ENCODE results near the gene TOMM6.

The TOMM6 gene

DNA sequence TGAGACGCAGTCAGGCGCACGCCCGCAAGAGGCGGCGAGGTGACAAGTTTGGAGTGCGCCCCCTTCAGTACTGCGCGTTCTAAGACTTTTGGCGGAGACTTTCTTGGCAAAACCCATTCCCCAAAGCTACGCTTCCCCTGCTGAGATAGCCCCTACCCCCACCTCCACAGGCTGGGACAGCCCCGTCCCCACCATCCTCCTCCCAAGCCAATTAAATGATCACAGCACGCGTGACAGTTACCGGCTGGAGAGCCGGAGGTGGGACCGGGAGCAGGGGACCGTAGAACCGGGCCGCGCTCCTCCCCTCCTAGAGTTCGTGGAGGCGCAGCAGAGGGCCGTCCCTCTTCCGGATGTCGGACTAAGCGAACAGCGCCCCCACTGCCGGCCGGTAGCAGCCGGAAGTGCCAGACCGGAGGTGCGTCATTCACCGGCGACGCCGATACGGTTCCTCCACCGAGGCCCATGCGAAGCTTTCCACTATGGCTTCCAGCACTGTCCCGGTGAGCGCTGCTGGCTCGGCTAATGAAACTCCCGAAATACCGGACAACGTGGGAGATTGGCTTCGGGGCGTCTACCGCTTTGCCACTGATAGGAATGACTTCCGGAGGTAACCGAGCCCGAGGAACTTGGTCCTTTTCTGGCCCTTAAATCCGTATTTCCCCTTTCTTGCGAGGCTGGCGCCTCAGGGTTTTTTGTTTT is at the start of gene TOMM6:
TSS of gene TOMM6 (plus strand) at position 476 of the 699 bp plus-strand sequence. CDS start at position 480, 4 bp downstream.
- peak; percentile 89 to 93 for DNase-seq (ENCODE audit: low read depth in 1 of 2, low spot score in 1 of 2)

DNA sequence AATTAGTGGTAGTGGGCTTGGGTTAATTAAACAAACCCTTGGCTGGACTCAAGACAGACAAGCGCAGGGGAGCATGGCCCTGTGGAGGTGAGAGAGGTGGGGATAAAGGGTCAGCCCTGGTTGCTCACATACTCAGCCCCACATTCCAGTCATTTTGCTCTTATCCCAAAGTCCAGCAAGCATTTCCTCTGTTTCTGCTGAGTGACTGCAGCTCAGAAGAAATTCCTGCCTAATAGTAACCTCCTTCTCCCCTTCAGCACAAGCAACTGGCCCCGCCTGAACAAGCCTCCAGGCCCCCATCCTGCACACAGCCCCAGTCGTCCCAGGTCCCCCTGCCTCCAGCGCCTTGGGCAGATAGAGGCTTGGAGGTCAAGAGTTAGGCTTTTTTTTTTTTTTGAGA is 48.5 kb upstream of the TOMM6 start:
- DNase-seq (ENCODE audit: low read depth in 1 of 2, low spot score in 1 of 2), result no peak

DNA sequence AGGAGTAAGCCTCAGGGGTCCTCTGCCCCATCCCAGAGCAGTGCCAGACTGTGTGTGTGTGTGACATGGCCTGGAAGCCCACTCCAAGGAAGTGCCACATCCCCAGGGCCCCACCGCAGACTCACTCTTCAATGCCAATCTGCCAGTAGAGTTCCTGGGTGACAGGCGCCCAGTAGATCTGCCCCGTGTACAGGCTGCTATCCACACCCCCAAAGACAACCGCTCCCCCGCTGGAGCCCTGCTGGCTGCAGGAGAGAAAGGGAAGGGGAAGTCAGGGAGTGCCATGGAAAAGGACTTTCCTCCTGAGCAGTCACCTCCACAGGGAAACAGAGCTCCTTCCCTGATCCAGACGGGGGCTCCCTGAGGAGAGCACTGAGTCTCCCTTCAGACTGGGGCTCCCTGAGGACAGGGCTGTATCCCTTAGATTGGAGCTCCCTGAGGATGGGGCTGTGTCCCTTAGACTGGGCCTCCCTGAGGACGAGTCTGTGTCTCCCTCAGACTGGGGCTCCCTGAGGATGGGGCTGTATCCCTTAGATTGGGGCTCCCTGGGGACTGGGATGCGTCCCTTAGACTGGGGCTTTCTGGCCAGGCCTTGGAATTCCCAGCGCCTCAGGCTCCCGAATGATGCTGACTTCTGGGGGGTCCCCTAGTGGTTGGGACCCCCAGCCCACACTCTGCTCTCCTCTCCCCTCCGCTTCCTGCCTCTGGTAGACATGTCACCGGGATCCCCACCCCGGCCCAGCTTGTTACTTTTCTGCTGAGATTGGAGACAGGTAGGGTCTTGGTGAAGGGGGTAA is 46.9 kb upstream of the TOMM6 start:
- no peak for DNase-seq (ENCODE audit: low read depth in 1 of 2, low spot score in 1 of 2)

DNA sequence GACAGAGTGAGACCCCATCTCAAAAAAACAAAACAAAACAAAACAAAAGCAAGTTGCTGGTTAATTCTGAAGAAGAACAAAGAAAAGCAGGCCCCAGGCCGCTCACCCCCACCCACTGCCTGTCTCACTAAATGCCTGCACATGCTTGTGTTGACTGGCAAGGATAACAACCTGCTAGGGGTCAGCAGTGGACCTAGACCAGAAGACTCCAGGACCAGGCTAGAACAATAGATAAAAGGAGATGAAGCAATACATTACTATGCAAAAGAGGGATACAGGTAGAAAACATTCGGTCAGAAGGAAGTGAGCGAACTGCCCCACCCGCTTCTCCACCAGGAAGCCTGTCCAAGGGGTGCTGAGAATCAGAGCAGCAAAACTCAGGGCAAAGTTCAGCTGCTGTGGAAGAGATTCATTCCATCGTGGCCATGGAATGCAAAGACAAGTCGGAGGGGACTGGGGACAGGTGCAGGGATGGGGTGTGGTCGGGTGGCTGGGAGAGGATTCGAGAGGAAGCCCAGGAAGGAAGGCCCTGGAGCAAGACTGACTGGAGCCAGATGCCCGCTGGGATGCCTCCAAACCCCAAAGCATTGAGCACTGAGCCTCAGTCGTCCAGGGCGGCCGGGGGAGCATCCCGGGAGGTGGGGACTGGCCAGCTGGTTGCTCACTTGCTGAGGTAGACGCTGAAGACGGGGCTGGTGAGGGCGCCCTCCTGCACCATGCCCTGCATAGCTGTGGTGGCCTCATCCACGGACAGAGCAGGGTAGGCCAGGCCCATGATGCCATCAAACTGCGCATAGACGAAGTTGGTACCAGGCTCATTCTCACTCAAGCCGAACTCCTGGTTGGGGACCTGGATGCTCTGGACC is 45.6 kb upstream of the TOMM6 start:
- DNase-seq (ENCODE audit: low read depth in 1 of 2, low spot score in 1 of 2), result no peak

DNA sequence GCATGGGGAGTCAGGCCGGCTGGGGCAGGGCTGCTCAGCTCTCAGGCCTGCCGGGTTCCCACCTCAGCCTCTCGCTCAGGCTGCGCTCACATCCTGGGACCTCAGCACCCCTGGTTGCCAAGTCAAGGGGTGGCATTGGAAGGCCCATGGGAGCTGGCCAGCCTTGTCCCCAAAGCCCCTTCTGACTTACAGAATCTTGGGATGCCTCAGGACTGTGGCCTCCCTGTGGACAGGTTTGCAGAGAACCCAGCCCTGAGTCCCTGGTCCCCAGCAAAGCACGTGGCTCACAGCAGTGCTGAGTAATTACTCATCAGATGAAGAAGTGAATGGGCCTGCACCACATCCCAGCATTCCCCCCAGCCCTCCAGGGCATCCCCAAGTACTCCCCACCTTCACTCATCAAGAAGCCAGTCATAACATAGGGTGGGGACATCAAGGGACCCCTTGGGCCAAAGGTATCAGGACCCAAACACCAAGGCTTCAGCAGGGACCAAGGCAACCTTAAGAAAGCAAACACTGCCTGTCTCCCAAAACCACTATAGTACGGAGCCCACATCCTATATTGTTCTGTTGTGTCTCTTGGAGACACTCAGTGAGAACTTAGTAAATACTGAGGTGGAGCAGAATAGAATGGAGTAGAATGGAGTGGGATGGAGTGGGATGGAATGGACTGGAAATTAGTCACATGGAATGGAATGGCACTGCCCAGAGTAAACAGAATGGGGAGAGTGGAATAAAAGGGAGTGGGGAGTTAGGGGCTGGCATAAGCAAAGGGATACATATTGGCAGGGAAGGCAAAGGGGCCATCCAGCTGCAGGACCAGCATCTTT is 43.9 kb upstream of the TOMM6 start:
- DNase-seq (ENCODE audit: low read depth in 1 of 2, low spot score in 1 of 2), result no peak

DNA sequence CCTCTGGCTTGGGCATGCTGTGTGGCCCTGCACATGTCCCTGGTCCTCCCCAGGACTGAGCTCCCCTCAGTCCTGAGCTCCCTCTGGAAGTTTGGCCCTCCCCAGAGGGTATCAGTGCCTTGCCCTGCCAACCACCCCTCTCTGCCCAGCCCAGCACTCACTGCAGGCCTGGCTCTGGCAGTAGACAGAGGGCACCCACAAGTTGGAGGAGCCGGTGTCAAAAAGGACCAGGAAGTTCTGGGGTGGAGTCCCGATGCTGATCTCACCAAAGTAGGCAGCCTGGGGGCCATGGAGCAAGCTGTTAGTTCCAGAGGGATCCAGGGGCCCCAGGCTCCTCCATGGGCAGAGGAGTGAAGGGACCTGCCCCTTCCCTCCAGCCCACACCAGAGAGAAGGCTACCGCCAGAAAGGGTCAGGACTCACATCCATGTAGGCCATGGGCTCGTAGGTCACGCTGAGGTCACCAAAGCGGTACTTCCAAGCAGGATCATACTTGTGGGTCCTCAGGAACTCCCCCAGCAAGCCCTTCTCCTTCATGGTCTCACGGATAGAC is 43.2 kb upstream of the TOMM6 start:
- no peak for DNase-seq (ENCODE audit: low read depth in 1 of 2, low spot score in 1 of 2)

DNA sequence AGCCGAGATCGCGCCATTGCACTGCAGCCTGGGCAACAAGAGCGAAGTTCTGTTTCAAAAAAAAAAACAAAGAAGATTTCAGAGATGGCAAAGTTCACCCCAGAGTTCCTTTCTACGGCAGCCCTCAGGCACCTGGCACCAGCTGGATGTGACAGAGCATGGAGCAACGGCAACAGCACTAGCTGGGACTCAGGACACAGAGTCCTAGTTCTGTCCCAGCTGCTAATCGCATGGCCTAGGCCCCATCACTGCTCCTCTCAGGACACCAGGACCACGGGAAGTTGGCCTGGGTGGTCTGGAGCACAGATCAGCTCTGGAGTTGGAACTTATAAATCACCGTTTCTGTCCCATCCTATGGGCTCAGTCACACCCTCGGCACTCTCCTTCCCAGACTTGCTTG is 41.4 kb upstream of the TOMM6 start:
- DNase-seq (ENCODE audit: low read depth in 1 of 2, low spot score in 1 of 2), result no peak

DNA sequence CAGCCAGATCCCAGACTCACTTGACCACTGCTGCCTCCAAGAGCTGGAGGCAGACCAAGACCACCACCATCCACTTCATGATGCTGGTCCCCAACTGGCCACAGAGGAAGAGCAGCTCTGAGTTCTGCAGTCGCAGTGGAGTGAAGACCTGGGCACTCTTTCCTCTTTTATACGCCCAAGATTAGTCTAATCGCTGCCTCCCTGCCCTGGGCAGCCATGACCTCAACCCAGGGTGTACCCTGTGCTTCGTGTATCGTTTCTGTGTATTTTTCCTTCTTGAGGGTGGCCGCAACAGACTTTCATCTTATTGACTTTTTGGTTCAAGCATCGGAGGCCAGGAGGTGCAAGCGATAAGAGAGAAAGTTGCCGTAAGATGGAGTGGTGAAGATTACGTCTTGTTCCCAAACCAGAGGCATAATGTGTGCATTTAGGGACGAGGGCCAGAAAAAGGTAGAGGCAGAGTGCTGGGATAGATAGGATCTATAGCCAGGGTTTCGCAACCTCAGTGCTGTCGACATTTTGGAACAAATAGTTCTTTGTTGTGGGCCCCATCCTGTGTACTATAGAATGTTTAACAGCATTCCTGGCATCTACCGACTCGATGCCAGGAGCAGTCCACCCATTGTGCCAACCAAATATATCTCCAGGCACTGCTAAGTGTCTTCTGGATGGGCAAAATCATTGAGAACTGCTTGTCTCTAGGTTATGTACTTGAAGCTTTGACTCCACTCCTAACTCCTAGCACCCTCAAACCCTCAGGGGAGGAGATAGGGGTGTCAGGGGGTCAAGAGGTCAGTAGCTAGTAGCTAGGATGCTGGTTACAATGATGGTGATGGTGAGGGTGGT is 40.0 kb upstream of the TOMM6 start, which contains the start of gene PGC:
TSS of gene PGC (minus strand) at position 142 of the 846 bp plus-strand sequence. CDS start at position 79, 63 bp downstream.
- no peak for DNase-seq (ENCODE audit: low read depth in 1 of 2, low spot score in 1 of 2)

DNA sequence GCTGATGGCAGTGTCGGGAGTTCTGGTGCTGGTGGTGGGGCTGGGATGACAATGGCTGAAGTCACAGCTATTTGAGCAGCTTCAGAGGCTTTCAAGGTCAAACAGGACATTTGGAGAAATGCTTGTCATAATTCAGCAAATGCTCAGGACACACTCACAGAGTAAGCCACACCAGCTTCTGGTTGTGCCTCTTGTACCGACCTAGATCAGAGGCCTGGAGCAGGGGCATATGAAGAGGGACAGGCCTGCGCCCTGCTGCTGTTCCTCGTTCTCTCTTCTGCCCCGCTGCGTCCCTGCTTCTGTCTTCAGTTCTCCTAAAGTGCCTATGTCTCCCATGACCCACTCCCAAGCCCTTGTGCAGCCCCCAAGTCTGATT is 39.4 kb upstream of the TOMM6 start:
- no peak for DNase-seq (ENCODE audit: low read depth in 1 of 2, low spot score in 1 of 2)

DNA sequence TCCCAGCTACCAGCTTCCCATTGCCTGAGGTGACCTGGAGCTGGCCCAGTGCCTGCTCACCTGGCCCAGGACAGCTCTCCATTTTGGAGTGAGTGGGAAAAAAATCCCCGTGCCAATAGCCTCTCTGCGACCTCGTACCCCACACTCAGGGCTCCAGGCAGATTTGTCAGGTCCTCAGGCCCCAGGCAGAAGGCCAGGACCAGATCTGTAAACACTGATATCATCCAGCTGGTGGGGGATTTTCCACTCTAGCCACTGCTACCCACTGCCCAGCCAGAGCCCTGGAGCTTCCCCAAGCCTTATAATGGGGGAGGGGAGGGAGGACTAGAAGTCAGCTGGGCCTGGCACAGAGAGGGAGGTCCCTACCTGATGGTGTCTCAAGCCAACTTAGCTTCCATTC is 39.0 kb upstream of the TOMM6 start:
- DNase-seq (ENCODE audit: low read depth in 1 of 2, low spot score in 1 of 2), result no peak

DNA sequence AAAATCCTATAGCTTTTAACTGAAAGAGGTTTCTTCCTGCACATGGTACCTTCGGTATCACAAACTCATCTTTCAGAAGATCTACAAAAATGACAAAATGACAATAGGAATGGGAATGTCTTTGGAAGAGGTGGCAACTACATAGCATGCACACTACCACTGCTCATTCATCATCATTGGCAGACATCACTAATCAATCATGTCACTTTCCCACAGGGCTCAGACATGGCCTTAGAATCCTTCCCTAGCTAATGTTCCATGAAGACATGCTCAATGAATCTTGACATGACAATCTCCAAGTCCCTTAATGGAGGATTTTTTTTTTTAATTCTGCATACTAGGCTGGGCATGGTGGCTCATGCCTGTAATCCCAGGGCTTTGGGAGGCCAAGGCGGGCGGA is 37.1 kb upstream of the TOMM6 start:
- no peak for DNase-seq (ENCODE audit: low read depth in 1 of 2, low spot score in 1 of 2)

DNA sequence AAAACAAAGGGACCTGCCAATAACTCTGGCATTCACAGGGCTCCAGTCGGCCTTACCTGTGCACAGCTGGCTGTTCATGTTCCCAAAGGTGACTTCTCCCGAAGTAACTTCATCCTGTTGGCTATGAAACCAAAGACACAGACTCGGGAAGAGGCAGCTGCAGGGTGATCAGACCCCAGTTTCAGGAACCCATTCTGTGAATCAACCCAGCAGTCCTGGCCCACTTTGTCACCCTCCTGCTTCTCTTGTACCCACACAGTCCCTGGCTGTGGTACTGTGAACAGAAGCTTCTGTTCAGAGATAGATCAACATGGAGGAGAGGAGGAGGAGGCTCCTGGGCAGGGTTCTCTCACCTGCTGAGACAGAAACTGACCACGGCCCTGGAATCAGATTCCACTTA is 31.6 kb upstream of the TOMM6 start:
- DNase-seq (ENCODE audit: low read depth in 1 of 2, low spot score in 1 of 2), result no peak

DNA sequence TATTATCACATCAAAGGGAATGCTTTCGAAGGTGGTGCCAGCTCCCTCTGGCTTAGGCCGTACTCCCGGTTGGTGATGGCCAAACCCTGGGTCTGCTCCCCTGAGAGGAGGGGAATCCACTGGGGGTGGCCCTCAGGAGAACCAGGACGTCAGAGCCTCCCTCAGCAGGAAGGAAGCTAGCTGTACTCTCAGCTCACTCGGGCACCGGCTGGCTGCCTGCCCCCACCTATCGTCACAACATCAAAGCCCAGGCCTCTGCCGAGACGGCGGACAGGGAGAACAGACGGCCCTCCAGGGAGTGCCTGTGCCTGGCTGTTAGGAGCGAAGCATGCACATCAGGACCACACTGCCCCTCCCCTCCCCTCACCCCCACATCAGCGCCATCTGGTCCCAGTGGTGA is 31.1 kb upstream of the TOMM6 start:
- DNase-seq (ENCODE audit: low read depth in 1 of 2, low spot score in 1 of 2), result no peak

DNA sequence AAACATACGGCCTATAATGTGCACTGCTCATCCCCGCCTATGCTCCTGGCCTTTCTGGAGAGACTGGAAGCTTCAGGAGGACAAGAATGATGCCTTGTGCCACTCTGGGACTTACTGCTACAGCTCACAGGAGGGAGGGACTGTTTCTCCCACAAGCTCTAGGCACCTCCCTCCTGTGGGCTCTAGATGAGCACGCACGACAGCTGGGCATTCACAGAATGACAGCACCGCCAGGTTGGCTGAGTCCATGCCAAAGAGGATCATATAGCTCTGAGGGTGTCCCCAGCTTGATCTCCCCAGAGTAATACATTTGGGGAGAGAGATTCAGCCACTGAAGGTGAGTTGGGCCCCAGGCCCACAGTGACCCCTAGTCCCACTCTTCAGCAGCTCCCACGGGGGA is 30.2 kb upstream of the TOMM6 start:
- DNase-seq (ENCODE audit: low read depth in 1 of 2, low spot score in 1 of 2), result no peak

DNA sequence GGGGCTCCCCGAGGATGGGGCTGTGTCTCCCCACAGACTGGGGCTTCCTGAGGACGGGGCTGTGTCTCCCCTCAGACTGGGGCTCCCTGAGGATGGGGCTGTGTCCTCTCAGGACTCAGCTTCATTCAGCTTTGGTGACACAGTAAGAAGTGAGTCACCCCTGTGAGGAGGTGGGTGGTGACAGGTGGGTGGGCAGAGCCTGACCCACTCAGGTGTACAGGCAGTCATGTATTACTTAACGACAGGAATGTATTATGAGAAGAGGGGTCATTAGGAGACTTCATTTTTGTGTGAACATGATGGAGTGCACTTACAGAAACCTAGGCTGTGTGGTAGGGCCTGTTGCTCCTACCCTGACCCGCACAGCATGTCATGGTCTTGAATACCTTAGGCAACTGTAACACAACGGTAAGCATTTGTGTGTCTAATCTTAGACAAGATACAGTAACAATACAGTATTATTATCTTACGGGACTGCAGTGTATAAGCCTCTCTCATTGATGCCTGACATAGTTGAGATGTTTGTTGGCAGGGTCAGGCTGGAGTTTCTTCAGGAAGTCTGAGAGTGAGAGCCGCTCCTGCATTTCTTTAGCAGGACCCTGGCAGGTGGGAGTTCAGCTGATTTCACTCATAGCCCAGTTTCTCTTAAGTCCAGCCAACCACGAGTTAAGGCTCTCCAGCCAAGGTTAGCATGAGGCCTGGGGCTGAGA is 29.4 kb upstream of the TOMM6 start:
- DNase-seq (ENCODE audit: low read depth in 1 of 2, low spot score in 1 of 2), result no peak

DNA sequence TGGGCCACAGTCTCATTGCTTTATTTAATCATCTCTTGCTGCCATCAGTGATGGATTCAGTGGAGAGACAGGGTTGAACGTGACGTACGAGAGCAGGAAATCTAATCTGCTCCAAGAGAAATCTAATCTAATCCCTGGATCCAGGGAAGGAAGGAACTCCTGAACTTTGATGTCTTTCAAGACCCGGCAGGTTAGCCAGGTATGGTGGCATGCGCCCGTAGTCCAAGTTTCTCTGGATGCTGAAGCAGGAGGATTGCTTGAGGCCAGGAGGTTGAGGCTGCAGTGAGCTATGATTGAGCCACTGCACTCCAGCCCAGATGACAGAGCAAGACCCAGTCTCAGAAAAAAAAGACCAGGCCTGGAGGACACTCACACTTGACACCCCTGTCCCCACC is 28.9 kb upstream of the TOMM6 start:
- DNase-seq (ENCODE audit: low read depth in 1 of 2, low spot score in 1 of 2), result no peak

DNA sequence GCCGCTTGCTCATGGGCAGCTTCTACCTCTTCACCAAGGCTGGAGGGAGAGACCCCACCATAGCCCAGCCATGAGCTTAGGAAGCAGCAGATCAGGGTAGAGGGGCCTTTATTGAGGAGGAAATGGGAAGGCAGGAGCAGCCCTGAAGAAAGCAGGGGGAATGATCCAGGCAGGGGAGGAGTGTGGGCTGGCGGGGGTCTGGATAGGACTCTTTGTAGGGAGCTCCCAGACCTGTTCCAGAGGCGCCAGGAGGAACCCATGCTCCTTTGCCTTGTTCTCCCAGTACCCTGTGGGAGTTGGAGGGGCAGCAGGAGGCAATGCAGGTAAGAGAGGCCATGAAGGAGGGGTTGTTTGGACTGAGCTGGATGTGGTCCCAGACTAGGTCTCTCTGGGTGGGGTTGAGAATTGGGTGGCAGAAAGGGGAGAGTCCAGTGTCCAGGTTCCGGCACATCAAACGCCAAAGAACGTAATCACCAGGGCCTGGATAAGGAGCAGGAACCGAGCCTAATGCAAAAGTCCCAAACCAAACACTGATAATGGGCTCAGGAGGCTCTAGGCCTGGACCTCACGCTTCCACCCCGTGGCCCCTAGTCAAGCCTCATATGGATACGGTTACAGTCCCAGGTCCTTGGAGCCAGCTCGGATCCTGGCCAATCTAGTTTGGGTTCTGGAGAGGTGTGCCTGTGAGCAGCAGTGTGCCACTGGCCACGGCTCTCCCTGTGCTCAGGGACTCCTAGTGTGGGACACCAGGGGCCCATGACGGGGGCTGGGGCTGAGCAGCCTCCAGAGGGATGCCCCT is 28.2 kb upstream of the TOMM6 start:
- no peak for DNase-seq (ENCODE audit: low read depth in 1 of 2, low spot score in 1 of 2)

DNA sequence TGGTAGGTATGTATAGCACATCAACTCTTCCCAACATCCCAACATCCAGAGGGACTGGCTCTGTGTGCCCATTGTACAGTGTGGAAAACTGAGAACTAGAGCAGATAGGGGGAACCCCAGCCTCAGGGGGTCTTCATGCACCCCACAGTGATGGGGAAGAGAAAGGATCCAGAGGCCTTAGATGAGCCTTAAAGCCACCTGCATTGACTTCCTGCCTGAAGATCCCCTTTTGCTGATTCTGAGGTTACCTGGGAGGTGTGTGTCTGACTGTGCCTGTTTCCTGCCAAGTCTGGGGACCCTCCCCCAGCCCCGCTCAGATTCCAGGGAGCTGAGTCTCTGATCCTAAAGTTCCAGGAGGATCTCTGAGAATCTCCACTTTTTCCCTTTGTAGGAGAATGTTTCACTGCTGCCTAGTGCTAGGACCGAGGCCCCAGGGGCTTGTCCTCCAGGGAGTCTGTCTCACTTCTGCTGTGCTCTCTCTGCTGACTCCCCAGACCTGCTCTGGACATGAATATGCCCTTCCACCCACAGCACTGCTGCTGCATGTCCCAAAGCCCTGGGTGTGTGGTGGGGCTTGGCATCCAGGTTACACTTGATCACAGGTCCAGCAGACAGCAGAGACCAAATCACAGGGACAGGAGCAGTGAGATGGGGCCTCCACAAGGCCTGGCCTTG is 27.5 kb upstream of the TOMM6 start:
- no peak for DNase-seq (ENCODE audit: low read depth in 1 of 2, low spot score in 1 of 2)
